Activated CD8-positive, alpha-beta memory T cell treated with anti-CD3 and anti-CD28 coated beads, Interleukin-2, amount 10 ng/mL, durations not matched to agents 7 days and 5 days (primary cell): Measurements from ENCODE around the gene ZSWIM6. TPM values are rescaled to one million over a fixed set of nuclear protein-coding genes. Genes with fewer than 3 reads are reported as not detected.

Experiments used
- ATAC-seq: fragments of 150-1000 bp; cut with Tn5 transposase; one replicate; pipeline ENCODE4 v1.10.0; 2021; ENCODE audit warnings: moderate library complexity
- CTCF ChIA-PET: fragments of 350-600 bp; sonication (Branson Sonifier 250); formaldehyde crosslinking; loops from one replicate; lab custom pipeline; 2021; ENCODE audit warnings: antibody characterized with exemption; lab: Charles Lee
- DNase-seq: peaks from one replicate; pipeline ENCODE4 v3.0.0-alpha.2; 2020
- H3K27ac Mint-ChIP-seq: one replicate; pipeline ENCODE4 v1.8.0; 2021; ENCODE audit warnings: mild to moderate bottlenecking, mixed read lengths
- H3K27me3 Mint-ChIP-seq: one replicate; pipeline ENCODE4 v1.8.0; 2021; ENCODE audit warnings: mixed read lengths
- H3K36me3 Mint-ChIP-seq: one replicate; pipeline ENCODE4 v1.8.0; 2021; ENCODE audit warnings: mild to moderate bottlenecking, mixed read lengths
- H3K4me1 Mint-ChIP-seq: one replicate; pipeline ENCODE4 v1.8.0; 2021; ENCODE audit warnings: mixed read lengths
- H3K4me3 Mint-ChIP-seq: one replicate; pipeline ENCODE4 v1.8.0; 2021; ENCODE audit warnings: mild to moderate bottlenecking, moderate library complexity, mixed read lengths
- H3K9me3 Mint-ChIP-seq: one replicate; pipeline ENCODE4 v1.8.0; 2022; ENCODE audit warnings: low read depth, mixed read lengths
- total RNA-seq, 2 experiments: library from RNA; stranded (reverse); gene quantifications; one replicate each; pipeline ENCODE4 v1.2.3, GENCODE V29; 2021

ZSWIM6 gene
- 1 to 10 TPM; 5.9 to 7.6 TPM for total RNA-seq

DNA sequence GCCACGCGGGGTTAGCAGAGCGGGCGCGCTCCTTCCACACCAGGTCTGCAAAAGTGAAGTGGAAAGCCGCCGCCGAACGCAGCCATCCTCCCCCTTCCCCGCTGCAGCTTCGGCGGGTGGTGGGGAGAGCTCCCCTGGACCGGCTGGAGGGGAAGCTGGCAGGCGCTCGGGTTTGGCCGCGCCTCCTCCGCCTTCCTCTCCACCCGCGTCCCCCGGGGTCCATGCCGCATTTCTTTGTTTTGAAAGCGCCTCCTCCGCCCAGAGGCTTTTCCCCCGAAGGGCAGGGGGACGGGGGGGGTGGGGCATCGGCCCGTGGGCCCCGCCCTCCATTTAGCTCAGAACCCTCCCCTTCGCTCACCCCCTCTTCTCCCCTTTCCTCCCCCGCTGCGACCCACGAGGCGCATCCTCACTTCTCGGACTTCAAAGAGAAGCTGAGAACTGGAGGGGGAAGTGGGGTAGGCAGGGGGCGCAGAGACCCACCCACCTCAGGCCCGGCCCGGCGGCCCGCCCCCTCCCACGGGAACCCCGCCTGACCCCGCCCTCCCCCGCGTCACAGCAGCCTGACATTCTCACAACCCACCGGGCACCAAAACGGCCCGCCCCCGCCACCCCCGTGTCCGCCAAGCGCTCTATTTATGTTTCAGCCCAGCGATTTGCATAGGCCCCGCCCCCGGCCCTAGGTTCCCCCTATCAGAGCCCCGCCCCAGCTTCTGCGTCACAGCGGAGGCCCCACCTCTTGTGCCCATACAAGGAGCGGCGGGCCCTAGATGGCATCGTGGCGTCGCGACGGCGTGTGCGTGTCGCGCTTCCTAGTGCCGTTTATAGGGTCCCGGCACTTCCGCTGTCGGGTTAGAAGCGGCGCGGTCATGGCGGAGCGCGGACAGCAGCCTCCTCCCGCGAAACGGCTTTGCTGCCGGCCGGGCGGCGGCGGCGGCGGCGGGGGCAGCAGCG, at the start of gene ZSWIM6:
Gene ZSWIM6, plus strand, starts transcription at position 852 of the 951 bp plus-strand sequence. Its CDS starts 15 bp downstream, at position 867.
- Mint-ChIP-seq H3K4me1 (peaks cover 43% of the 10 kb centered on the region), H3K4me3 (peak within 1 kb of the TSS; percentile 77), H3K36me3 (peaks cover 15% of the 10 kb centered on the region), H3K9me3 (no peaks in the 10 kb centered on the region), H3K27ac (peak within 1 kb of the TSS; percentile 85), H3K27me3 (peaks cover 40% of the 10 kb centered on the region)
- peak; percentile 99 for DNase-seq
- ATAC-seq, result peak; percentile 77
- CTCF ChIA-PET, result interaction anchor here (0.6 to 2.0 kb wide), 6 partner anchors 25 to 276 kb away, joined by 3 to 5 read pairs (median 4); no protein-coding TSS in a partner anchor

DNA sequence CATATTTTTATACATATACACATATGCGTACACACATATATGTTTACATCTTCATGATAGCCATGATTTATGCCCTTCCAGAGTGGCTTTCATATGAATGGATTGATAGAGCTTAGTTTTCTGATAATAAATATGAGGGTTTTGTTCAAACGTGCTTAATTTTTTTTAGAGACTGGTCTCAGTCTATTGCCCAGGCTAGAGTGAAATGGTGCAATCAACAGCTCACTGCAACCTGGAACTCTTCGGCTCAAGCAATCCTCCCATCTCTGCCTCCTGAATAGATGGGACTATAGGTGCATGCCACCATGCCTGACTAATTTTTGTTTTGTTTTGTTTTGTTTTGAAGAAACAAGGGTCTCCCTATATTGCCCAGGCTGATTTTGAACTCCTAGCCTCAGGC, 48.6 kb upstream of the ZSWIM6 start:
- Mint-ChIP-seq H3K27me3 (no peaks in the 10 kb centered on the region), H3K27ac (no peak overlapping the region), H3K9me3 (no peaks in the 10 kb centered on the region), H3K4me3 (no peak overlapping the region), H3K4me1 (no peaks in the 10 kb centered on the region), H3K36me3 (no peaks in the 10 kb centered on the region)
- no peak for DNase-seq
- CTCF ChIA-PET, result interaction anchor here (0.7 to 1.2 kb wide), 2 partner anchors 13 to 48 kb away, joined by 3 read pairs; no protein-coding TSS in a partner anchor
- peak; percentile 34 for ATAC-seq

- Mint-ChIP-seq H3K36me3 (no peaks in the 10 kb centered on the region), H3K4me3 (no peak overlapping the region), H3K9me3 (no peaks in the 10 kb centered on the region), H3K27ac (no peak overlapping the region), H3K4me1 (no peaks in the 10 kb centered on the region), H3K27me3 (no peaks in the 10 kb centered on the region)
- DNase-seq, result no peak
- no peak for ATAC-seq
- CTCF ChIA-PET, result interaction anchor here (1.4 to 1.5 kb wide), 2 partner anchors 36 to 45 kb away, joined by 4 read pairs; no protein-coding TSS in a partner anchor
These were observed 46.5 kb upstream of the ZSWIM6 start for GRCh38 chr5:61285531-61285930.

DNA sequence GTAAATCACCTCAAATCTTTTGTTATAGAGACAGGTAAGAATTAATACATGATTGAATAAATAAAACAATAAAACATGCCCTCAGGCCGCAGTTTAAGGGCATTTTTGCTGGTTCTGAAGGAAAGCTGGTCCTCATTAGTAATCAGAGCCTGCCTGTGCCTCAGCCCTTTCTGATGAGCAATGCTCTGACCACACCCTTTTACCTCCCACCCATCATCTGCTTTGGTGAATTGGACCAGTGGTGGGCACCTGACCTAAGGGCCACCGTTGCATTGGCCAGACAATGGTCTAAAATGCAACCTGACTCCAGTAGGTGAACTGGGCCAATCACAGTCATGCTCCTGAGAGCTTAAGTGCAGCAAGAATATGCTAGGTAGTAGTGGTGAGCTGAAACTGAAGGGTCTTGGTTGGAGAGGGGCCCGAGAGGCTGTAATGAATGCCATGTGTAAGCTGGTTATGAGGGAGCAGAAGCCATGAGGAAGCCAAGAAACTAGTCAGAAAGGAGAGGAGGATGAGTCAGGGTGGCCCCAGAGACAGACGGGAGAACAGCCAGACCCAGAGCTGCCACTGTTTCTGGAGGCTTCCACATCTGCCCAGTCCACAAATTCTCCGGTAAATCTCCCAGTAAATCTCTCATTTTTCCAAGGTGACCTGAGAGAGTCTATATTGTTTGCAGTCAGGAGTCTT, 45.5 kb upstream of the ZSWIM6 start:
- Mint-ChIP-seq H3K9me3 (no peaks in the 10 kb centered on the region), H3K4me1 (no peaks in the 10 kb centered on the region), H3K27me3 (no peaks in the 10 kb centered on the region), H3K4me3 (no peak overlapping the region), H3K36me3 (no peaks in the 10 kb centered on the region), H3K27ac (no peak overlapping the region)
- CTCF ChIA-PET, result interaction anchor here (1.5 kb wide), 1 partner anchor 44 kb away, joined by 4 read pairs; no protein-coding TSS in a partner anchor
- ATAC-seq (no peak), DNase-seq (no peak)

DNA sequence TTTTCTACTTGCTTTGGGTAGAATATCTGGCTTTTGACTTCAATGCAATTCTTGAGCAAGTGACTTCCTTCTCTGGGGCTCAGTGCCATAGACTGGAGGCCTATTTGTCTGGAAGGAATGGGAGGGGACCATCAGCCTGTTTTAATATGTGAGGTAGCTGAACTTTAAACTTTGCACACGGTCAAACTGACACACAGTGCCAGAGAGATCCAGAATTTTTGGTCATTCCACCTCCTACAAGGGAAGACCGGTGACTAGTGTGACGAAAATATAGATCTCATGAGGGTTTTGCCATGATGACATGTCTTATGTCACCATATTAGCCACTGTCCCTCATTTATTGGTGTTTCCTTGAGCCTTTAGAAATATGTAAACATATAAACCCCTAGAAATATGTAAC, 44.6 kb upstream of the ZSWIM6 start:
- no peak for ATAC-seq
- DNase-seq, result no peak
- no peaks in the 10 kb centered on the region for H3K4me1 Mint-ChIP-seq
- no peaks in the 10 kb centered on the region for H3K27me3 Mint-ChIP-seq
- no peaks in the 10 kb centered on the region for H3K36me3 Mint-ChIP-seq
- H3K4me3 Mint-ChIP-seq, result no peak overlapping the region
- CTCF ChIA-PET, result no interaction called here
- no peak overlapping the region for H3K27ac Mint-ChIP-seq
- H3K9me3 Mint-ChIP-seq, result no peaks in the 10 kb centered on the region

GRCh38 chr5:61289241-61289640, 42.8 kb upstream of the ZSWIM6 start:
- no peak overlapping the region for H3K27ac Mint-ChIP-seq
- no peaks in the 10 kb centered on the region for H3K36me3 Mint-ChIP-seq
- ATAC-seq (no peak), DNase-seq (no peak)
- H3K27me3 Mint-ChIP-seq, result no peaks in the 10 kb centered on the region
- H3K4me1 Mint-ChIP-seq, result no peaks in the 10 kb centered on the region
- CTCF ChIA-PET, result no interaction called here
- no peak overlapping the region for H3K4me3 Mint-ChIP-seq
- no peaks in the 10 kb centered on the region for H3K9me3 Mint-ChIP-seq

DNA sequence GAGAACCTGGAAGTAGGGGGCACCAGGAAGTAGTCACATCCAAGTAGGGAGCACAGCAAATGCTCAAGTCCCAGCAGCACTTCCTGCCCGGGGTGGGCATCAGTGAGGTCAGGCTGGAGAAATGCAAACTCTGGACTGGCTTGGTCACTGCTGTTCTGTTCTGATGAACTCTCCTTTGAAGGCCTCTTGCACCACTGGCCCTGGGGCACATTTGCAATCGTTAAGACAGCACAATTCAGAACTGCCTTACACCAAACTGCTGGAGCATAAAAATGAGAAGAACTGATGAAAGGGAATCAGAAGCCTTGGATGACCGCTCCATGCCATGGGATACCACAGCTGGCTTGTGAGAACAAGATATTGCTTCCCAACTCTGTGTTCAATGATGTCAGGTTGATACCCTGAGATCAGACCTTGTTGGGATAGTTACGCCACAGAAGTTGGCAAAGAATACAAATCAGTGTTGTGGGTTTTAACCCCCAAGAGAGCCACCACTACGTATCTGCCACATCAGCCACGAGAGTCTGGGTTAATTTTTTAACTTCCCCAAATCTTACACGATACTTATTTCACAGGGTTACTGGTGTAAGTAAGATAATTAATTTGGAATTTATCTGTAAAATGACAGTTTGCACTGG, 42.3 kb upstream of the ZSWIM6 start:
- Mint-ChIP-seq H3K27me3 (no peaks in the 10 kb centered on the region), H3K4me1 (no peaks in the 10 kb centered on the region), H3K36me3 (no peaks in the 10 kb centered on the region), H3K27ac (no peak overlapping the region), H3K4me3 (no peak overlapping the region), H3K9me3 (no peaks in the 10 kb centered on the region)
- ATAC-seq (no peak), DNase-seq (no peak)
- CTCF ChIA-PET, result no interaction called here

DNA sequence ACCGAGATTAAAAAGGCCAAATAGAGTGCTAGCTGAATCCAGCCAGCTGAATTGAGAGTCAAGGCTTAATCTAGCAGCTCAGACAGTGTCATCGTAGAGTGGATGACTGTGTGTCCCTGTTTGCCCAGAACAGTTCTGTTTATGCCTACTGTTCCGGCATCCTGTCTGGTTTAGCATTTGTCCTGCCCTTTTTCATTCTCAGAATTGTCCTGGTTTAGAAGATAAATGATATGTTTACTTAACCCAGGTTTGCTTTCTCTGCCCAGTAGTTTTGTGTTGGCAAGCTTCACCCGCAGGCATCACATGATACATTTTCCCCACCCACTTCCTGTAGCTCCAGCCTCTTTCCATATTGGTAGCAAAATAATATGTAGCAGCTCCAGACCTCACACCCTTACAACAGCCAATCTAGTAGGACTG, 41.3 kb upstream of the ZSWIM6 start:
- Mint-ChIP-seq H3K27me3 (no peaks in the 10 kb centered on the region), H3K36me3 (no peaks in the 10 kb centered on the region), H3K27ac (no peak overlapping the region), H3K9me3 (no peaks in the 10 kb centered on the region), H3K4me1 (no peaks in the 10 kb centered on the region), H3K4me3 (no peak overlapping the region)
- no peak for DNase-seq
- CTCF ChIA-PET, result no interaction called here
- ATAC-seq, result no peak

DNA sequence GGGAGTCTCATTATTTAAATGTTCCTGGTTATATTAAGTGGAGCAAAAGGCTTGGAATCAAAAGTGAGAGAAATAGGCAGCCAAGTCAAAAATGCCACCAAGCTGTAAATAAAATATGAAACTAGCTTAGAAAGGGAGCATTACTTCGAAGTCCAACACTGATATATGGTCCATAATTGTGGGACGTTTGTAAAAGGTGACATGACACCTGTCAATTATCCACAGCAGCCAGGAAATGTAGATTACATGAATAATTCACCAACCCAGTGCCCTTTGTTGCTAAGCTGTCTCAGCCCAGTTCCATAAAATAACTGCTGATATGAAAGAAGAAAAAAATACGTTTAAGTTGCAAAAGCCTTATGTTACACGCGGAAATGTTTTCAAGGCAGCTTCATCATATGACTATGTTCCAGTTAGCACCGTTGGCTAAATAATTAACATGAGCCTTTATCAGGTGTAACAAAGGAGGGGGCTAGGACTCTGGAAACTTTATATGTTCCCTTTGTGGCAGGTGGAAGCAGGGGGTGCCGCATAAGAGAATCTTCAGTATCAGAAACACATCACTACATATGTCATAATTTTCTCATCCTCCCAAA, 39.9 kb upstream of the ZSWIM6 start:
- Mint-ChIP-seq H3K4me1 (no peaks in the 10 kb centered on the region), H3K9me3 (no peaks in the 10 kb centered on the region), H3K36me3 (no peaks in the 10 kb centered on the region), H3K27me3 (no peaks in the 10 kb centered on the region), H3K27ac (no peak overlapping the region), H3K4me3 (no peak overlapping the region)
- CTCF ChIA-PET, result no interaction called here
- DNase-seq (no peak), ATAC-seq (no peak)

GRCh38 chr5:61293071-61293470, 39.0 kb upstream of the ZSWIM6 start:
- DNase-seq (no peak), ATAC-seq (no peak)
- Mint-ChIP-seq H3K27me3 (no peaks in the 10 kb centered on the region), H3K27ac (no peak overlapping the region), H3K4me3 (no peak overlapping the region), H3K9me3 (no peaks in the 10 kb centered on the region), H3K4me1 (peaks cover 5% of the 10 kb centered on the region), H3K36me3 (no peaks in the 10 kb centered on the region)
- CTCF ChIA-PET, result no interaction called here

GRCh38 chr5:61293873-61294272, 38.2 kb upstream of the ZSWIM6 start:
- H3K9me3 Mint-ChIP-seq, result no peaks in the 10 kb centered on the region
- no peak overlapping the region for H3K4me3 Mint-ChIP-seq
- ATAC-seq (no peak), DNase-seq (no peak)
- no peaks in the 10 kb centered on the region for H3K27me3 Mint-ChIP-seq
- CTCF ChIA-PET, result no interaction called here
- H3K4me1 Mint-ChIP-seq, result peaks cover 5% of the 10 kb centered on the region
- no peak overlapping the region for H3K27ac Mint-ChIP-seq
- H3K36me3 Mint-ChIP-seq, result no peaks in the 10 kb centered on the region

DNA sequence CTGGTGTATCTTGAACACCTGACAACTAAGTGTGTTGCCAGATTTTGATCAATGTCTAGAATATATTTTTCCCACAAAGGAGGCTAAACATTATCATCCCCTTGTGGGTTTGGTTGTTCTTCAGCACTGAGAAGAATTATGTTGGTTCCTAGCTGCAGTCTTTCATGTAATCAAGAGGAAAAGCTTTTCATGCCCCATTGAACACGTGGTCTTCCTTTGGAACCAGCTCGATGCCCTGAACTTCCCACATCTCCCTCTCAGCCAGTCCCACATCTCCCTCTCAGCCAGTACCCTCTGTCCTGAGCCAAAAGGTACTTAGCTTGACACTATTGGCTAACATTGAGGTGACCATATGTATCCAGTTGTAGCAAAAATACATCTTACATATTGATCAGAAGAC, 36.7 kb upstream of the ZSWIM6 start:
- no peaks in the 10 kb centered on the region for H3K27me3 Mint-ChIP-seq
- no peaks in the 10 kb centered on the region for H3K9me3 Mint-ChIP-seq
- H3K4me1 Mint-ChIP-seq, result peaks cover 5% of the 10 kb centered on the region
- ATAC-seq, result no peak
- CTCF ChIA-PET, result no interaction called here
- no peak overlapping the region for H3K4me3 Mint-ChIP-seq
- no peak for DNase-seq
- no peak overlapping the region for H3K27ac Mint-ChIP-seq
- no peaks in the 10 kb centered on the region for H3K36me3 Mint-ChIP-seq

DNA sequence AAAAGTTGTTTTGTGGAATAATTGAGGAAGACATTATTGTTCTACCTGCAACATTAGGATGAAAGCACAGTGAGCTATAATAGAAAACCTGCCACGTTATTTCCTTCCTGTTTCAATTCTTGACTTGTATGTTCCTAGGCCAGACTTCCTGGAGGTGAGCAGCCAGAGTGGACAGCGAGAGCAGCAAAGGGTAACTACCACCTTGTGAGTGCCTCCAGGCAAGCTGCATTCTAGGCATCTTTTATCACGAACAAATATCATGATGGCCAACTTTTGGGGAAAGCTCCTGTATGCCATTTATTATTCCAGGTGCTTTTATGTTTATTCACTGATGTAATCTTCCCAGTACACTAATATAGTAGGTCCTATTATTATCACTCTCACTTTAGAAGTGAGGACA, 34.0 kb upstream of the ZSWIM6 start:
- CTCF ChIA-PET, result no interaction called here
- Mint-ChIP-seq H3K27ac (no peak overlapping the region), H3K27me3 (no peaks in the 10 kb centered on the region), H3K9me3 (no peaks in the 10 kb centered on the region), H3K4me1 (peaks cover 5% of the 10 kb centered on the region), H3K36me3 (no peaks in the 10 kb centered on the region), H3K4me3 (no peak overlapping the region)
- ATAC-seq (no peak), DNase-seq (no peak)
